HG02798 (cell line): ENCODE results near the gene RPLP2.

Source experiments
- ATAC-seq: cut with Tn5 transposase; IDR thresholded peaks from one replicate; pipeline ENCODE4 v1.9.1; 2021; ENCODE audit warnings: mild to moderate bottlenecking; ENCODE audit not compliant: unreplicated experiment, poor library complexity

RPLP2 gene

GRCh38 chr11:790721-791564 is 18.8 kb upstream of the RPLP2 start:
- ATAC-seq = no peak

GRCh38 chr11:791658-792534 is 17.9 kb upstream of the RPLP2 start:
- no peak for ATAC-seq

- ATAC-seq = no peak
Observed at GRCh38 chr11:792535-792821, 17.3 kb upstream of the RPLP2 start.

- no peak for ATAC-seq
Observed at GRCh38 chr11:792873-793272, 16.9 kb upstream of the RPLP2 start.

GRCh38 chr11:793556-793955 is 16.2 kb upstream of the RPLP2 start:
- ATAC-seq = no peak

- ATAC-seq = no peak
Observed at GRCh38 chr11:794013-794765, 15.6 kb upstream of the RPLP2 start.

- no peak for ATAC-seq
Observed at GRCh38 chr11:794766-795633, 14.8 kb upstream of the RPLP2 start.

- peak; percentile 19 for ATAC-seq
Observed at GRCh38 chr11:795634-796564, 13.9 kb upstream of the RPLP2 start.

GRCh38 chr11:796565-797295 is 13.0 kb upstream of the RPLP2 start:
- no peak for ATAC-seq

GRCh38 chr11:797296-798092 is 12.3 kb upstream of the RPLP2 start:
- ATAC-seq = peak; percentile 45

GRCh38 chr11:798093-798713 is 11.6 kb upstream of the RPLP2 start, which contains the start of gene SLC25A22:
TSS of gene SLC25A22 (minus strand) at chr11:798281. CDS start at chr11:795006, 3,275 bp downstream.
- ATAC-seq = peak; percentile 74

- ATAC-seq = no peak
Observed at GRCh38 chr11:799641-800316, 10.0 kb upstream of the RPLP2 start.

GRCh38 chr11:800473-800872 is 9.3 kb upstream of the RPLP2 start:
- ATAC-seq = no peak

- ATAC-seq = no peak
Observed at GRCh38 chr11:801097-801780, 8.5 kb upstream of the RPLP2 start.

GRCh38 chr11:802018-802617 is 7.6 kb upstream of the RPLP2 start:
- no peak for ATAC-seq
